Measurements from ENCODE around the gene COX19. TPM values are rescaled to one million over a fixed set of nuclear protein-coding genes. Genes with fewer than 3 reads are reported as not detected.

Gene COX19
- total and polyA plus RNA-seq, 2 of the 13 experiments (the other 11 are each of a cell fraction or from before 2014, with no cell fraction given): 11.5 to 21.7 TPM

GRCh38 chr7:953547-954327 lies 21.6 kb downstream of the COX19 start (continued):
- TF ChIP-seq PRMT3 (CRISPR knock-in tag; IDR thresholded peaks at IDR 0.05; ENCODE audit: borderline replicate concordance, low read depth): no peak
- no peak for TF ChIP-seq ZNF296 (CRISPR knock-in tag; conservative IDR thresholded peaks at IDR 0.05)
- TF ChIP-seq EEA1 (CRISPR knock-in tag; IDR thresholded peaks at IDR 0.05; ENCODE audit: borderline replicate concordance): no peak
- TF ChIP-seq ELF3 (CRISPR knock-in tag; IDR thresholded peaks at IDR 0.05): no peak
- no peak for TF ChIP-seq ZNF333 (CRISPR knock-in tag; IDR thresholded peaks at IDR 0.05; ENCODE audit: borderline replicate concordance)
- 0 out of 2 replicates have a peak, but pooled peaks have one; percentile 18 for TF ChIP-seq ZNF280D (CRISPR knock-in tag; IDR thresholded peaks at IDR 0.05)
- no peak for TF ChIP-seq TIGD3 (CRISPR knock-in tag; IDR thresholded peaks at IDR 0.05; ENCODE audit: borderline replicate concordance)
- peak; percentile 34; the same call in 1 of the 2 replicates for TF ChIP-seq PATZ1 (CRISPR knock-in tag; IDR thresholded peaks at IDR 0.05)
- TF ChIP-seq ZNF569 (CRISPR knock-in tag; IDR thresholded peaks at IDR 0.05; ENCODE audit: borderline replicate concordance): no peak
- TF ChIP-seq SP5 (CRISPR knock-in tag; IDR thresholded peaks at IDR 0.05; ENCODE audit: borderline replicate concordance, low read depth): no peak
- TF ChIP-seq SNAPC4 (CRISPR knock-in tag; IDR thresholded peaks at IDR 0.05): no peak
- TF ChIP-seq ZNF550 (CRISPR knock-in tag; IDR thresholded peaks at IDR 0.05; ENCODE audit: borderline replicate concordance): no peak
- no peak for TF ChIP-seq NR3C1 (CRISPR knock-in tag; IDR thresholded peaks at IDR 0.05)
- peak; percentile 67; the same call in 1 of the 2 replicates for TF ChIP-seq CEBPB (IDR thresholded peaks at IDR 0.05; ENCODE audit: borderline replicate concordance, low read depth, low read length)
- TF ChIP-seq ZNF10 (CRISPR knock-in tag; IDR thresholded peaks at IDR 0.05; ENCODE audit: borderline replicate concordance, low read depth): no peak
- TF ChIP-seq TBX2 (CRISPR knock-in tag; IDR thresholded peaks at IDR 0.05; ENCODE audit: borderline replicate concordance): peak; percentile 19; the same call in 1 of the 2 replicates
